IMR-90 (cell line): Measurements from ENCODE around the gene PPP2R2D. TPM values are rescaled to one million over a fixed set of nuclear protein-coding genes. Genes with fewer than 3 reads are reported as not detected.

Experiments
- ATAC-seq: fragments of 200-7000 bp; cut with Tn5 transposase; 2 replicates; pipeline ENCODE4 v1.9.1; 2020; ENCODE audit warnings: low read depth, mild to moderate bottlenecking, moderate library complexity
- BruUV-seq: library from RNA; stranded (reverse); fragments of 400-500 nt; replicated peaks from 2 replicates; lab custom pipeline; 2021; lab: Mats Ljungman, UMichigan
- CTCF ChIA-PET: fragments of 300-600 bp; formaldehyde crosslinking; extraction: SDS; loops from one replicate; lab custom pipeline; 2021; ENCODE audit warnings: antibody characterized with exemption; lab: Yijun Ruan, JAX
- POLR2A ChIA-PET: fragments of 300-600 bp; sonication (Branson Sonifier 250); formaldehyde crosslinking; loops from one replicate; lab custom pipeline; 2022; ENCODE audit warnings: antibody characterized with exemption; ENCODE audit not compliant: unreplicated experiment; lab: Charles Lee
- DNase-seq: peaks from one replicate; pipeline ENCODE4 v3.0.0; 2013
- H2AFZ ChIP-seq: replicated peaks from 2 replicates; pipeline ENCODE3; 2013; ENCODE audit warnings: low read length, mild to moderate bottlenecking; ENCODE audit not compliant: poor library complexity
- H2AK5ac ChIP-seq: 2 replicates; pipeline ENCODE4 v1.6.1; 2013; ENCODE audit warnings: low read depth, low read length, inconsistent platforms
- H2AK9ac ChIP-seq: replicated peaks from 2 replicates; pipeline ENCODE3; 2013; ENCODE audit warnings: mild to moderate bottlenecking, low read depth, low read length, moderate library complexity; ENCODE audit not compliant: poor library complexity
- H2BK120ac ChIP-seq: 2 replicates; pipeline ENCODE4 v1.6.1; 2013; ENCODE audit warnings: low read depth, low read length, inconsistent platforms
- H2BK15ac ChIP-seq: 3 replicates; pipeline ENCODE4 v1.6.1; 2013; ENCODE audit warnings: low read depth, low read length, inconsistent platforms
- H2BK20ac ChIP-seq: 2 replicates; pipeline ENCODE4 v1.6.1; 2013; ENCODE audit warnings: low read depth, mild to moderate bottlenecking, inconsistent platforms, low read length, moderate library complexity
- H2BK5ac ChIP-seq: 2 replicates; pipeline ENCODE4 v1.6.1; 2013; ENCODE audit warnings: mild to moderate bottlenecking, low read depth, low read length, inconsistent platforms; ENCODE audit not compliant: poor library complexity, severe bottlenecking
- H3K14ac ChIP-seq: replicated peaks from 2 replicates; pipeline ENCODE4 v1.6.1; 2013; ENCODE audit warnings: low read depth, low read length, inconsistent platforms
- H3K18ac ChIP-seq: 2 replicates; pipeline ENCODE4 v1.6.1; 2013; ENCODE audit warnings: low read depth, low read length, control low read depth
- H3K23ac ChIP-seq: 2 replicates; pipeline ENCODE4 v1.6.1; 2013; ENCODE audit warnings: low read depth, low read length, inconsistent platforms
- H3K27ac ChIP-seq: 2 replicates; pipeline ENCODE4 v1.5.1; 2013; ENCODE audit warnings: mild to moderate bottlenecking, control low read depth, low read length; ENCODE audit not compliant: insufficient read depth
- H3K27me3 ChIP-seq: 2 replicates; pipeline ENCODE4 v1.6.1; 2013; ENCODE audit warnings: low read length; ENCODE audit not compliant: control insufficient read depth, insufficient read depth
- H3K36me3 ChIP-seq: 2 replicates; pipeline ENCODE4 v1.6.1; 2013; ENCODE audit warnings: low read length, mixed read lengths; ENCODE audit not compliant: control insufficient read depth, insufficient read depth
- H3K4ac ChIP-seq: 2 replicates; pipeline ENCODE4 v1.6.1; 2013; ENCODE audit warnings: low read depth, low read length, inconsistent platforms
- H3K4me1 ChIP-seq: 2 replicates; pipeline ENCODE4 v1.6.1; 2013; ENCODE audit warnings: low read length, mixed read lengths; ENCODE audit not compliant: control insufficient read depth, insufficient read depth
- H3K4me2 ChIP-seq: 2 replicates; pipeline ENCODE4 v1.6.1; 2013; ENCODE audit warnings: low read depth, mild to moderate bottlenecking, control low read depth, low read length, moderate library complexity
- H3K4me3 ChIP-seq: 2 replicates; pipeline ENCODE4 v1.5.1; 2013; ENCODE audit warnings: low read depth, mild to moderate bottlenecking, control low read depth, low read length, moderate library complexity; ENCODE audit not compliant: insufficient read depth
- H3K56ac ChIP-seq: 2 replicates; pipeline ENCODE4 v1.6.1; 2013; ENCODE audit warnings: low read length, inconsistent platforms; ENCODE audit not compliant: insufficient read depth; ENCODE audit errors: extremely low read depth
- H3K79me1 ChIP-seq, 2 experiments: 2 replicates each; pipeline ENCODE4 v1.6.1; 2013; ENCODE audit warnings: low read length in 2 of 2, inconsistent platforms in 1 of 2, low read depth in 1 of 2
- H3K9ac ChIP-seq: 2 replicates; pipeline ENCODE4 v1.6.1; 2013; ENCODE audit warnings: low read depth, low read length, control low read depth
- H3K9me1 ChIP-seq: 2 replicates; pipeline ENCODE4 v1.6.1; 2013; ENCODE audit warnings: low read length, inconsistent platforms; ENCODE audit not compliant: insufficient read depth
- H3K9me3 ChIP-seq: 2 replicates; pipeline ENCODE4 v1.6.1; 2013; ENCODE audit warnings: low read length; ENCODE audit not compliant: control insufficient read depth, insufficient read depth
- H4K20me1 ChIP-seq: 2 replicates; pipeline ENCODE4 v1.6.1; 2013; ENCODE audit warnings: low read length, inconsistent platforms; ENCODE audit not compliant: insufficient read depth
- H4K5ac ChIP-seq: 2 replicates; pipeline ENCODE4 v1.6.1; 2013; ENCODE audit warnings: mild to moderate bottlenecking, low read depth, low read length, control low read depth
- H4K8ac ChIP-seq, 2 experiments: 2 replicates each; pipeline ENCODE4 v1.6.1; 2013; ENCODE audit warnings: low read depth in 2 of 2, low read length in 2 of 2, control low read depth in 1 of 2, inconsistent platforms in 1 of 2
- H4K91ac ChIP-seq: 2 replicates; pipeline ENCODE4 v1.6.1; 2013; ENCODE audit warnings: low read depth, low read length, inconsistent platforms; ENCODE audit not compliant: insufficient read depth
- CHD1 ChIP-seq: IDR thresholded peaks from 2 replicates; pipeline ENCODE4 v1.6.1; 2012; ENCODE audit warnings: low read depth, low read length, improper control_type of control experiment
- CTCF ChIP-seq: conservative IDR thresholded peaks from 2 replicates; pipeline ENCODE4 v1.5.1; 2012; ENCODE audit warnings: mild to moderate bottlenecking, low read depth, low read length, improper control_type of control experiment
- ELK1 ChIP-seq: fragments of 150-350 bp; IDR thresholded peaks from 2 replicates; pipeline ENCODE4 v1.6.1; 2016; ENCODE audit warnings: low read depth, mild to moderate bottlenecking, low read length, moderate library complexity, borderline replicate concordance
- FOS ChIP-seq: fragments of 150-350 bp; IDR thresholded peaks from 2 replicates; pipeline ENCODE4 v1.6.1; 2016; ENCODE audit warnings: low read depth, low read length
- MAFK ChIP-seq: IDR thresholded peaks from 2 replicates; pipeline ENCODE4 v1.6.1; 2012; ENCODE audit warnings: low read depth, low read length, improper control_type of control experiment
- MAZ ChIP-seq: IDR thresholded peaks from 2 replicates; pipeline ENCODE4 v1.6.1; 2012; ENCODE audit warnings: low read depth, mild to moderate bottlenecking, low read length, improper control_type of control experiment, moderate library complexity, borderline replicate concordance
- NFE2L2 ChIP-seq: fragments of 150-350 bp; IDR thresholded peaks from 2 replicates; pipeline ENCODE4 v1.6.1; 2016; ENCODE audit warnings: low read depth, mild to moderate bottlenecking, low read length
- POLR2A ChIP-seq: IDR thresholded peaks from 2 replicates; pipeline ENCODE4 v1.6.1; 2012; ENCODE audit warnings: mild to moderate bottlenecking, low read depth, low read length
- RAD21 ChIP-seq: IDR thresholded peaks from 2 replicates; pipeline ENCODE4 v1.6.1; 2012; ENCODE audit warnings: low read length, improper control_type of control experiment
- RCOR1 ChIP-seq: IDR thresholded peaks from 2 replicates; pipeline ENCODE4 v1.6.1; 2012; ENCODE audit warnings: mild to moderate bottlenecking, low read length, improper control_type of control experiment; ENCODE audit not compliant: insufficient replicate concordance
- USF2 ChIP-seq: fragments of 150-350 bp; IDR thresholded peaks from 2 replicates; pipeline ENCODE4 v1.6.1; 2017; ENCODE audit warnings: mild to moderate bottlenecking, antibody characterized with exemption, low read length, low read depth
- WGBS, 2 experiments: methylation state at CpG; one replicate each; pipeline versions ENCODE4 v1.1.5 to v1.1.7; 2013; ENCODE audit warnings: missing lambda C conversion rate in 2 of 2; ENCODE audit not compliant: insufficient read length in 1 of 2; ENCODE audit errors: extremely low coverage in 2 of 2; 5-methylcytosine and 5-hydroxymethylcytosine counted together
- dilution Hi-C: fragments of 300-500 bp; cut with HindIII; formaldehyde crosslinking; loops from one replicate; pipeline ENCODE4 v1.14.3; 2018; ENCODE audit warnings: low sequenced_read_pairs; ENCODE audit not compliant: unreplicated experiment
- in situ Hi-C: fragments of 300-500 bp; cut with MboI; formaldehyde crosslinking; loops from 3 replicates; pipeline ENCODE4 v1.14.3; 2019; ENCODE audit warnings: low sequenced_read_pairs, inconsistent platforms, mixed read lengths
- intact Hi-C: fragments of 100-400 bp; cut with micrococcal nuclease; formaldehyde crosslinking; loops from 2 replicates; pipeline ENCODE4 v1.10.0; 2022
- polyA plus RNA-seq, 3 experiments: library from polyadenylated mRNA; depleted of rRNA; stranded (reverse); fragments of >200 nt; gene quantifications; 2 replicates each; pipeline ENCODE4 v1.2.3, GENCODE V29; 2012; ENCODE audit warnings: low replicate concordance in 1 of 3
- total RNA-seq: library from RNA; depleted of rRNA; stranded (reverse); fragments of >200 nt; gene quantifications from 2 replicates; pipeline ENCODE4 v1.2.3, GENCODE V29; 2012

Gene PPP2R2D
- total and polyA plus RNA-seq, 2 of the 4 experiments (the other 2 are of a cell fraction), result 22.8 to 23.8 TPM

- H3K27ac ChIP-seq, result no peak overlapping the region
- no peak overlapping the region for H3K56ac ChIP-seq
- DNase-seq, result no peak
- H4K91ac ChIP-seq, result no peak overlapping the region
- no peak overlapping the region for H3K4me3 ChIP-seq
- no peak overlapping the region for H2BK120ac ChIP-seq
- H3K18ac ChIP-seq, result no peak overlapping the region
- H3K23ac ChIP-seq, result no peak overlapping the region
- H4K8ac ChIP-seq, result no peak overlapping the region
- dilution Hi-C loops (no loop called here), in situ Hi-C loops (no loop called here), intact Hi-C loops (no loop called here)
- no peaks in the 10 kb centered on the region for H3K27me3 ChIP-seq
- H2BK15ac ChIP-seq, result no peak overlapping the region
- no peaks in the 10 kb centered on the region for H4K20me1 ChIP-seq
- H3K14ac ChIP-seq, result no peak overlapping the region
- H4K5ac ChIP-seq, result no peak overlapping the region
- ChIA-PET POLR2A (no interaction called here), CTCF (no interaction called here)
- no peak for TF ChIP-seq CHD1
- TF ChIP-seq FOS, result no peak
- TF ChIP-seq RAD21, result no peak
- TF ChIP-seq MAZ, result no peak
- TF ChIP-seq CTCF, result no peak
- TF ChIP-seq MAFK, result no peak
- TF ChIP-seq USF2, result no peak
- TF ChIP-seq RCOR1, result no peak
- no peak for TF ChIP-seq NFE2L2
- no peak for TF ChIP-seq POLR2A
- no peak for TF ChIP-seq ELK1
- no peaks in the 10 kb centered on the region for H3K4me1 ChIP-seq
- no peak overlapping the region for H3K4ac ChIP-seq
- H3K9me1 ChIP-seq, result no peaks in the 10 kb centered on the region
- H2BK5ac ChIP-seq, result no peak overlapping the region
- no peak overlapping the region for H3K9ac ChIP-seq
- H3K9me3 ChIP-seq, result peaks cover 14% of the 10 kb centered on the region; the same call in 1 of the 2 replicates
- no peaks in the 10 kb centered on the region for H3K79me1 ChIP-seq
- H2AFZ ChIP-seq, result no peak overlapping the region
- H2AK5ac ChIP-seq, result no peak overlapping the region
- BruUV-seq, result no TSS peak
- H3K36me3 ChIP-seq, result no peaks in the 10 kb centered on the region
- no peak overlapping the region for H2BK20ac ChIP-seq
- 52% methylated on average over 3 of the region's 18 CpGs; no CpG with 5 or more reads in 1 of the 2 experiments for WGBS, 2 experiments
- H2AK9ac ChIP-seq, result no peak overlapping the region
- H3K4me2 ChIP-seq, result no peak overlapping the region
- ATAC-seq, result no peak
These were observed 44.2 kb upstream of the PPP2R2D start for GRCh38 chr10:131856441-131857094.
